ENCODE data around the gene EHMT1. TPM values are rescaled to one million over a fixed set of nuclear protein-coding genes. Genes with fewer than 3 reads are reported as not detected.

Gene EHMT1
- total RNA-seq, 2 experiments from 2014 or later, result 145 to 295 TPM

DNA sequence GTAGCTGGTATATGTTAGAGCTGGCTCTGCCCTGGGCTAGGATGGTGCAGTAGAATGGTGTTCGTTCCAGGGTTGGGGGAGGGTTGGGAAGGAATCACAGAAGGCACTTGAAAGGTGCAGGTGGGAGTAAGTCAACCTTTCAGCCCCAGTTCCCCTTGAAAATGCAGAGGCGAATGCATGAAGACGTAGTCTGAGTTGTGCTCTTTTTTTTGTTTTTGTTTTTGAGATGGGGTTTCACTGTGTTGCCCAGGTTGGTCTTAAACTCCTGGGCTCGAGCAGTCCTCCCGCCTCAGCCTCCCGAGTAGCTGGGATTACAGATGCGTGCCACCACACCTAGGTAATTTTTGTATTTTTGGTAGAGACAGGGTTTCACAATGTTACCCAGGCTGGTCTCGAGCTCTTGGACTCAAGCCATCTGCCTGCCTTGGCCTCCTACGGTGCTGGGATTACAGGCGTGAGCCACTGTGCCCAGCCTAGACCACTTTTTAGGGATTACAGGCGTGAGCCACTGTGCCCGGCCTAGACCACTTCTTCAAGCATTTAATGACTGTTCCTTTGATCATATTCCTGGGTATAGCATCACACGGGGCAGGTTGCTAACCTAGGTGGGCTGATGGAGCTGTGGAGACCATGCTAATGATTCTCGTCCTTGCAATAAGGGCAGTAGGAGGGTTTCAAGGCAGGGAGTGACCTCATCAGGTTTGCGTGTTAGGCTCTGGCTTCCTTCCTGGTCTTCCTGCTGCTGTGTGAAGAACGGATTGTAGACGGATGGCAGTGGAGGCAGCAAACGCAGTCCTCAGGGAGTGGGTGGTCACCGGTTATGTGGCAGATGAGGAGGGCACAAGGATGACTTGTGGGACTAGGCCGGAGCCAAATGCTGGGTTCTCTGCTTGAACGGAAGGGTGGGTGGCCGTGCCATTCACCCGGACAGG is 13.7 kb downstream of the EHMT1 start:
- intact Hi-C loops (cut with micrococcal nuclease; ENCODE audit: unreplicated experiment), result loop anchor here (2.0 kb wide), 1 partner anchor 18 kb away; no protein-coding TSS in a partner anchor
- Histone ChIP-seq H4K20me1 (ENCODE audit: insufficient read depth, low read length) (peaks cover 6% of the 10 kb centered on the region; the same call in 1 of the 2 replicates), H3K36me3 (ENCODE audit: insufficient read depth, low read length) (peaks cover 26% of the 10 kb centered on the region), H3K4me2 (ENCODE audit: low read length) (peak overlapping the region; percentile 77), H2AFZ (ENCODE audit: low read length) (no peak overlapping the region), H3K9me2 (ENCODE audit: insufficient read depth, low read length) (no peaks in the 10 kb centered on the region), H3K4me3 (ENCODE audit: low read depth, low read length, poor library complexity, severe bottlenecking) (peak overlapping the region; percentile 49), H3K9me3 (ENCODE audit: low read length) (no peaks in the 10 kb centered on the region), H3K79me2 (ENCODE audit: insufficient read depth, low read depth, low read length) (peaks cover 100% of the 10 kb centered on the region), H3K4me1 (ENCODE audit: insufficient read depth, low read length, poor library complexity, severe bottlenecking) (peaks cover 76% of the 10 kb centered on the region), H3K27ac (ENCODE audit: low read depth, low read length, poor library complexity, severe bottlenecking) (peak overlapping the region; percentile 66)
- ChIA-PET CTCF (ENCODE audit: unreplicated experiment) (no interaction called here), POLR2A (interaction anchor here (1.2 kb wide), 1 partner anchor 38 kb away, joined by 4 read pairs; no protein-coding TSS in a partner anchor)
- no TSS peak for BruUV-seq (replicated peaks)
- TF ChIP-seq, protein P1, sequence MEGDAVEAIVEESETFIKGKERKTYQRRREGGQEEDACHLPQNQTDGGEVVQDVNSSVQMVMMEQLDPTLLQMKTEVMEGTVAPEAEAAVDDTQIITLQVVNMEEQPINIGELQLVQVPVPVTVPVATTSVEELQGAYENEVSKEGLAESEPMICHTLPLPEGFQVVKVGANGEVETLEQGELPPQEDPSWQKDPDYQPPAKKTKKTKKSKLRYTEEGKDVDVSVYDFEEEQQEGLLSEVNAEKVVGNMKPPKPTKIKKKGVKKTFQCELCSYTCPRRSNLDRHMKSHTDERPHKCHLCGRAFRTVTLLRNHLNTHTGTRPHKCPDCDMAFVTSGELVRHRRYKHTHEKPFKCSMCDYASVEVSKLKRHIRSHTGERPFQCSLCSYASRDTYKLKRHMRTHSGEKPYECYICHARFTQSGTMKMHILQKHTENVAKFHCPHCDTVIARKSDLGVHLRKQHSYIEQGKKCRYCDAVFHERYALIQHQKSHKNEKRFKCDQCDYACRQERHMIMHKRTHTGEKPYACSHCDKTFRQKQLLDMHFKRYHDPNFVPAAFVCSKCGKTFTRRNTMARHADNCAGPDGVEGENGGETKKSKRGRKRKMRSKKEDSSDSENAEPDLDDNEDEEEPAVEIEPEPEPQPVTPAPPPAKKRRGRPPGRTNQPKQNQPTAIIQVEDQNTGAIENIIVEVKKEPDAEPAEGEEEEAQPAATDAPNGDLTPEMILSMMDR (conservative IDR thresholded peaks at IDR 0.05; ENCODE audit: low read length), result no peak
- no peak for TF ChIP-seq EZH2phosphoT487 (IDR thresholded peaks at IDR 0.05; ENCODE audit: borderline replicate concordance, low read depth, low read length)
- DNase-seq (ENCODE audit: low spot score), result peak; percentile 63

DNA sequence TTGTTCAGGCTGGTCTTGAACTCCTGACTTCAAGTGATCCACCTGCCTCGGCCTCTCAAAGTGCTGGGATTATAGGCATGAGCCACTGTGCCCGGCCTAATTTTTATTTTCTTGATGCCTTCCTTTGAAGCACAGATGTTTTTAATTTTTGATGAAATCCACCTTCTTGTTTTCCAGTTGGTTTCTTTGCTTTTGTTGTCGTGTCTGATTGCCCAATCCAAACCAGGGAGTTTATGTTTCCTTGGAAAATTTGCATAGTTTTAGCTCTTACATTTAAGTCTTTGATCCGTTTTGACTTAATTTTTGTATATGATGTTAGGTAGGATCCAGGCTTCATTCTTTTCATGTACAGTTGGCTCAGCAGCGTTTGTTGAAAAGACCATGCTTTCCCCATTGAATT is 15.2 kb downstream of the EHMT1 start:
- TF ChIP-seq, protein P1 (conservative IDR thresholded peaks at IDR 0.05; ENCODE audit: low read length), result no peak
- TF ChIP-seq EZH2phosphoT487 (IDR thresholded peaks at IDR 0.05; ENCODE audit: borderline replicate concordance, low read depth, low read length), result no peak
- intact Hi-C loops (cut with micrococcal nuclease; ENCODE audit: unreplicated experiment), result no loop called here
- peaks cover 69% of the 10 kb centered on the region for H3K4me1 ChIP-seq (ENCODE audit: insufficient read depth, low read length, poor library complexity, severe bottlenecking)
- H3K79me2 ChIP-seq (ENCODE audit: insufficient read depth, low read depth, low read length), result peaks cover 100% of the 10 kb centered on the region
- POLR2A ChIA-PET, result interaction anchor here (0.7 to 1.6 kb wide), 5 partner anchors 12 to 589 kb away, joined by 3 to 6 read pairs (median 3); no protein-coding TSS in a partner anchor
- H3K9me3 ChIP-seq (ENCODE audit: low read length), result no peaks in the 10 kb centered on the region
- CTCF ChIA-PET (ENCODE audit: unreplicated experiment), result no interaction called here
- no peak for DNase-seq (ENCODE audit: low spot score)
- no peak overlapping the region for H2AFZ ChIP-seq (ENCODE audit: low read length)
- no peaks in the 10 kb centered on the region for H3K9me2 ChIP-seq (ENCODE audit: insufficient read depth, low read length)
- H3K36me3 ChIP-seq (ENCODE audit: insufficient read depth, low read length), result peaks cover 40% of the 10 kb centered on the region
- H3K4me3 ChIP-seq (ENCODE audit: low read depth, low read length, poor library complexity, severe bottlenecking), result no peak overlapping the region
- peaks cover 18% of the 10 kb centered on the region; the same call in 1 of the 2 replicates for H4K20me1 ChIP-seq (ENCODE audit: insufficient read depth, low read length)
- H3K4me2 ChIP-seq (ENCODE audit: low read length), result peak overlapping the region; percentile 77
- BruUV-seq (replicated peaks), result no TSS peak
- H3K27ac ChIP-seq (ENCODE audit: low read depth, low read length, poor library complexity, severe bottlenecking), result peak overlapping the region; percentile 26
